Left lobe of liver (tissue), 2 donors: ENCODE data around the gene RNF123. TPM values are rescaled to one million over a fixed set of nuclear protein-coding genes. Genes with fewer than 3 reads are reported as not detected.
"Not testable (repeated sequence)": the region's sequence is repeated elsewhere in the genome, so short reads cannot be mapped to it uniquely, and the experiment has no call there.

Source experiments
- ATAC-seq: fragments of 200-7000 bp; cut with Tn5 transposase; one replicate; pipeline ENCODE4 v1.9.1; 2020; ENCODE audit warnings: mild to moderate bottlenecking, moderate library complexity
- DNase-seq: peaks from one replicate; pipeline ENCODE4 v3.0.0-alpha.2; 2020; ENCODE audit warnings: low spot score
- total RNA-seq: library from RNA; stranded (reverse); gene quantifications from one replicate; pipeline ENCODE4 v1.2.1, GENCODE V29; 2021
- donor health status: DM: no; HTN: no; CAD: no; lungs with moderate emphysema.
- donor health status: DM: no; HTN: yes; CAD: no.

Gene RNF123
- total RNA-seq, 1 donor from 2014 or later = 59.4 TPM

GRCh38 chr3:49675912-49676311 lies 13.4 kb upstream of the RNF123 start:
- ATAC-seq = no peak
- no peak for DNase-seq

- peak; percentile 35 for ATAC-seq
- no peak for DNase-seq
Measured at GRCh38 chr3:49680493-49681231, 8.7 kb upstream of the RNF123 start.

GRCh38 chr3:49681232-49681522 lies 8.2 kb upstream of the RNF123 start:
- ATAC-seq = no peak
- no peak for DNase-seq

DNA sequence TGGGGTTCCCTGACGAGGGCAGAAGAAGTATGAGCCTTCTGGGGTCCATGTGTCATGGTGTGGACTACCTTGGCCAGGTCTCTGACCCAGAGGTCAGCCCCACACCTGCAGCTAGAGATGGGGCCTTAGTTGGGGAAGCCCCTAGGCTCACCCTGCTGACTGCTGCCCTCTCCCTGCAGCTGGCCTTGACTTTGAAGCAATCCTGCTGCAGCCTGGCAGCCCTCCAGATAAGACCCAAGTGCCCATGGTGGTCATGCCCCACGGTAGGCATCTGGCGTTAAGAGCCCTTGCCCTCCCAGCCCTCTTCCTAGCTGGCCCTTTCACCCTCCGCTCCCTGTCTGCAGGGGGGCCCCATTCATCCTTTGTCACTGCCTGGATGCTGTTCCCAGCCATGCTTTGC lies 7.8 kb upstream of the RNF123 start:
- no peak for ATAC-seq
- no peak for DNase-seq

DNA sequence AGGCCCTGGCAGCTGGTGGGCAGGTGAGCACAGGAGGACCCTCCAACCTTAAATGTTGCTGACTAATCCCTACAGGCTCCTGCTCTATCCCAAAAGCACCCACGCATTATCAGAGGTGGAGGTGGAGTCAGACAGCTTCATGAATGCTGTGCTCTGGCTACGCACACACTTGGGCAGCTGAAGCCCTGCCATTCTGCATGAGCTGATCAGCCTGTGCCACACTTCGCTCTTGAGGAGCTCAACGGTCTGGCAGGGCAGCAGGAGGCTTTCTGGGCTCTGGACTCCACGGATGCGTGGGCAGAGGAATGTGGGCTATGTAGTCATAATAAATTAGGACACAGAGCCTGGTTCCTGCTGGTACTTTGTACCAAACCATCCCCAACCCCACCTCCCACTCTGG lies 6.2 kb upstream of the RNF123 start:
- no peak for ATAC-seq
- no peak for DNase-seq

DNA sequence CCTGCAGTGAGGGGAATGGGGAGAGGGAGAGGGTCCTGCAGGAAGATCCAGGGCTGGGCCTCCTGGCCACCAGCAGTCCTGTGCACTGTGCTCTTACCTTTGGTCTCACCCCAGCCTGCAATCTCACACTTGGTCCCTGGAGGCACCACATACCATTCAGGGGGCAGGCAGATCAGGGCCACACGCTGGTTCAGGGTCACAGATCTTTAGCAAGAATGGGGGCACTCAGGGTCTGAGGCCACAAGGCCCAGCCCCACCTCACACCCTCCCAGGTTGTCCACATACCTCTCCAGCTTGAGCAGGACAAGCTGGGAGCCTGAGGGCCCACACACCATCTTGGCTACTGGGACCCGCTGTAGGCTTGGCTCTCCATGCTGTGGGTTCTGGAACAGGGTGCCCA lies 4.9 kb upstream of the RNF123 start:
- ATAC-seq, DNase-seq: not testable (repeated sequence)

DNA sequence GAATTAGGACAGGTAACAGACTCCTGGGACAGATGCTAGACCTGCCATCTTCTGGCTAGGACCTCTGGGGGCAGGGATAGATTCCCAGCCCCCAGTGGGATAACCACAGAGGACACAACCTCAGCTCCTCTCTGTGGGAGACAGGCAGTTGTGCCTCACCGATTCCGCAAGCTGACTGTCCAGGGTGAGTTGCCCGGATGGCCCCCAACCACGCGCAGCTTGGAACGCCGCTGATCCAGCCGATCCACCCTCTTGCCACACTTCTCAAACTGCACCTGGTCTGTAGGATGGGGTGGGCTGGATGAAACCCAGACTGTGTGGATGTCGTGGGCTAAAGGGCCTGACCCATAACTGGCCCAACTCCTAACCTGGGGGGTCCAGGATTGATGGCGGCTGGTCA lies 4.3 kb upstream of the RNF123 start:
- ATAC-seq = not testable (repeated sequence)

GRCh38 chr3:49685846-49686245 lies 3.5 kb upstream of the RNF123 start:
- ATAC-seq, DNase-seq: not testable (repeated sequence)

More for the DNA sequence above, 4.3 kb upstream of the RNF123 start:
- DNase-seq = not testable (repeated sequence)

GRCh38 chr3:49686346-49686745 lies 3.0 kb upstream of the RNF123 start:
- DNase-seq (peak; percentile 75), ATAC-seq (peak; percentile 4)

GRCh38 chr3:49686769-49687423 lies 2.5 kb upstream of the RNF123 start:
- ATAC-seq = peak; percentile 8
- DNase-seq = not testable (repeated sequence)

DNA sequence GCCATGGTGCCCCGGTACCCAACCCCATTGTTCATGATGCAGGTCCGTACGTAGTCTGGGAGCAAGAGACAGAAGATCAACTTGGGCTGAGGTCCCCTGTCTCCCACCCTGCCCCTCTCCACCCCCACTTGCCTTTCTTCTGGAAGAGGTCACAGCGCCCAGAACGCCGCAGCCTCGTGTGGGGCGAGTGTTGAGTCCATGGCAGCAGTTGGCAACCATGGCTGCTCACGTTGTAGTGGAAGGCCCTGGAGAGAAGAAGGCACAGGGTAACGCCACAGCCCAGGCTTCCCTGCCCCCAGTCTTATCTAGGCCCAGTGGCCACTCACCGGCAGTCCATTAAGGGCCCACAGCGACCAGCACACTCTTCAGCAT lies 1.9 kb upstream of the RNF123 start:
- ATAC-seq, DNase-seq: not testable (repeated sequence)

DNA sequence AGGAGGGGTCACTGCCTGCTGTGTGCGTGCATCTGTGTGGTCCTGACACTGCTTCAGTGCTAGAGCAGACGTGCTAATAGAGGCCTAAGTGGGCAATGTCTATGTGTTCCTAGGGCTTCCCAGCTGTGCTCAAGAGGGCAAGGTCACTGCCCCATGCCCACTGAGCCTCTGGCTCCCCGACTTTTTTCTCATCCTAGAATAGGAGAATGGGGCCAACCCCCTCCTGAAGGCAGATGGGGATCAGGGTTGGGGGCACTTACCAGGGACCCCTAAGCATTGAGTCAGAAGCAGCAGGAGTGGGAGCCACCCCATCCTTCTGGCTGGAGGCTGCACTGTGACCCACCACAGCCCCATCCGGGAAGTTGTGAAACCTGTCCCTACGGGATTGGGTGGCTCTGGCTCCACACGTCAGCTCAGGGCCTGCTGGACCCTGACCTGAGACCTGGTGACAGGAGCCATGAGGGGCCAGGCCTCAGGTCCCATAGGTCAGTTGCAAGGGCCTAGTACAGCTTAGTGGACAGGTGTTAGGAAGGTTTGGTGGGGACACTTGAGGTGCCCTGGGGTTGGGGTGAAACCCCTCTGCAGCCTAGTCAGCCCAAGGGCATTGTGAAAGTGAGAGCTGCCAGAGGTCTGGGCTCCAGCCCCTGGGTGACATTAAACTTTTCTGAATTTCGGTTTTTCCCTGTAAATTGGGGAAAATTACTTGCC lies 865 bp upstream of the RNF123 start:
- ATAC-seq (peak; percentile 80), DNase-seq (peak; percentile 90)

- ATAC-seq, DNase-seq: not testable (repeated sequence)
Measured at GRCh38 chr3:49689908-49690624, 709 bp downstream of the RNF123 start.

GRCh38 chr3:49690856-49691255 lies 1.5 kb downstream of the RNF123 start:
- ATAC-seq, DNase-seq: not testable (repeated sequence)

- DNase-seq, ATAC-seq: not testable (repeated sequence)
Measured at GRCh38 chr3:49691481-49691880, 2.1 kb downstream of the RNF123 start.

DNA sequence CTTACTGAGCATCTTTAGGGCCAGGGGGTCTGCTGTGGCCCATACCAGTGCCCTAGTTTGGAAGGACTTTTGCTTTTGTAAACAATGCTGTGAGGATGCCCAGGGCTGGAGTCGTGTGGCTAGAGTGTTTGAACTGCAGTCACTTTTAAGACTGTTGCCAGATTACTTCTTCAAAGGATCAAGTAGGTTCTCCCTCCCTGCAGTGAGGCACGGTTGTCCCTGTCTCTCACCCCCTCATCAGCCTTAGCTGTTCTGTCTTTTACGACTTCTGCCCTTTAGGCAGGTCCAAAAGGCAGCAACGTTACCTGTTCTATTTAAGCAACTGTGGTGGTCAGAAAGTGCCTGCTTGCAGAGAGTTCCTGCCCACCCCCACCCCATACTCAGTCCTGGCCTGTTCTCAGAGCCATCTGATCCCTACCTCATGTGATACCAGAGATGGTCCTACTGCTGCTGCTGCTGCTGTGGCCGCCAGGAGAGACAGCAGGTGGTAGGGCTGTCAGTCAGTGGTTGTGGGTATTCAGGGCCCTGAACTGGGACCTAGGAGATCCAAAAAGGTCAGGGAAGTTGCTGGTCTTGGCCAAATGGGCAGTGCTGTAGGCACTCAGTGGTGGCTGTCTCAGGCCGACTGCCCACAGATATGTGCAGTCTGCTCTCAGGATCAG lies 5.2 kb downstream of the RNF123 start:
- not testable (repeated sequence) for ATAC-seq, DNase-seq

DNA sequence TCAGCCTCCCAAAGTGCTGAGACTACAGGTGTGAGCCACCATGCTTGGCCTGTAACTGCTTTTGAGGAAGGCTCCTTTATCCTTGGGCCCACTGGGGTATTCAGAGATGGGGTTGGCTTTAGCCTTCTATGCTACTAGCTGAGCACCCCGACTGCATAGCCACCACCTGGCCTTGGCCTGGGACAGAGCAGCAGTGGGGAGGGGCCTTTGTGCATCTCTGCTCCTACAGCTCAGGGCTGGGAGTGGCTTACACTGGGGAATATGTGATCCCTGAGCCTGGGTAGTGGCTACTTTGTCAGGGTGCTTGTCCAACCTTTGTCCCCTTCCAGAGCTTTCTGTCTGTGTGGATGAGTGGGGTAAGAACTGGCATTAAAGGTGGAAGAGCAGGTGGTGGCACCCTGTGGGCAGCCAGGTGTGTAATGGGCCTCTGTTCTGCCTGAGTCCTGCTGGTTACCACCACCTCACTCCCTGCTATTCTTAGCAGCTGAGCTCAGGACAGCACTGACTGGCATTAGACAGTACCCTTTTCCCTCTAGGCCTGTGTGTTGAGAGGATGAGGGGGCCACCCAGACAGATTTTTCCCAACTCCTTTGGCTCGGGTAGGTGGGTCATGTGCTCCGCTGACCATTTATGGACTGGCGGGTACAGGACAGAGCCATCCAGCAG lies 6.1 kb downstream of the RNF123 start:
- not testable (repeated sequence) for DNase-seq
- peak; percentile 36 for ATAC-seq

- DNase-seq (no peak), ATAC-seq (no peak)
Measured at GRCh38 chr3:49699281-49699979, 10.1 kb downstream of the RNF123 start.

DNA sequence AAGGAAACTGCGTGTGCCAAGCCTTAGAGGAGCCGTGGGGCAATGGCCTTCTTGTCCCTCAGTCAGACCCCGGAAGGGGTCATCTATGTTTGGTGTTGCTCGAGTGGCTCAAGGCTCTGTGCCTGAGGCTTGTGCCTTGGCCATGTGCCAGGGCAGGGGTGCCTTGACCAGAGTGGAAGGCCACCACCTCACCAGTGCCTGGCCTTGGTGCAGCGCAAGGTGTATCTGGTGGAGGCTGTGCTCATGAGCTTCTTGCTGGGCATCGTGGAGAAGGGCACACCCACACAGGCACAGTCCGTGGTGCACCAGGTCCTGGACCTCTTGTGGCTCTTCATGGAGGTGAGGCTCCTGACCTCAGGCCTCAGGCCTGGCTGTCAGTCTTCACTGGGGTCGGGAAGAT lies 10.7 kb downstream of the RNF123 start:
- DNase-seq (no peak), ATAC-seq (no peak)
